GM12872 (cell line): Measurements from ENCODE around the gene FBXO46.
A peak's percentile ranks its signal among the peaks of the same experiment; 100 is the strongest.

Source experiments
- CTCF ChIP-seq: IDR thresholded peaks from 3 replicates; pipeline ENCODE4 v1.5.1; 2011; ENCODE audit warnings: low read depth, mild to moderate bottlenecking, low read length, moderate library complexity; ENCODE audit not compliant: insufficient read depth

FBXO46 gene

DNA sequence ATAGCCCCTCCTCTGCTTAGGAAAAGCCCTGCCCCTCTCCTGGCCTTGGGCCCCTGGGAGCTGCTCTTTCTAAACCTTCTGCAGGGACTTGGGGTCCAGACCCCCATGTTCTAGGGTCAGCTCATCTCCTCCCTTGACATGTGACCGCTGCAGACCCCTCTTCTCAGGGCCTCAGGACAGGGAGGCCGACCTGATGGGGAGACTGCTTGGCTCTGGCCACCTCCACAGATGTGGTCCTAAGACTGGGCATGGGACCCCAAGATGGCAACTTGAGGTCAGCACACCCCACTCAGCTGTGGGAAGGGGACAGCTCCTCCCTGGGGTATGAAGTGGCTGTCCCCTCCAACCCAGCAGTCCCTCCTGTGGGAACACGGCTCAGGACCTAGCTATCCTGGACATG, 42.2 kb upstream of the FBXO46 start:
- no peak for TF ChIP-seq CTCF

GRCh38 chr19:45772130-45772840, 41.6 kb upstream of the FBXO46 start:
- TF ChIP-seq CTCF = no peak

DNA sequence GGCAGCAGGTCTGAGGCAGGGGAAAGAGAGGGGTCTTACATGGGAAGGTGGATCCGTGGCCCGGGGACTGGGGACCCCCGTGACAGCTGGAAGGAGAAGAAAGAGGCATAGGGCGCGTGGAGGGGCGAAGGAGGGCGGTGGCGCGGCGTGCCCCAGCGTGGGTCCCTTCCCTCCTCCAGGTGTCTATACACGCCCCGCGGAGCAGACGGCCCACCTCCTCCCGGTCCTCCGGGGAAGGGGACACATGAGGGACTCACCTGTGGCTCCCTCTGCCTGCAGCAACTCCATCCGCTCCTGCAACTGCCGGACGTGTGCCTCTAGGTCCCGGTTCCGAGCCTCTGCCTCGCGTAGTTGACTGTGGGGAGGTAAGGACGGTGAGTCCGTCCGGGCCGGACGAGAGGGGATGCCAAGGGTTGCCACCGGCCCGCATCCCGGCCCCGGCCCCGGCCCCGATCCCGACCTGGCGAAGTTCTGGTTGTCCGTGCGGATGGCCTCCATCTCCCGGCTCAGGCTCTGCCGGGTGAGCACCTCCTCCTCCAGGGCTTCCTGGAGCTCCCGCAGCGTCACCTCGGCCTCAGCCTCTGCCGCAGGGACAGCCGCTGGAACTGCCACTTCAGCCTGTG, 40.7 kb upstream of the FBXO46 start:
- no peak for TF ChIP-seq CTCF

DNA sequence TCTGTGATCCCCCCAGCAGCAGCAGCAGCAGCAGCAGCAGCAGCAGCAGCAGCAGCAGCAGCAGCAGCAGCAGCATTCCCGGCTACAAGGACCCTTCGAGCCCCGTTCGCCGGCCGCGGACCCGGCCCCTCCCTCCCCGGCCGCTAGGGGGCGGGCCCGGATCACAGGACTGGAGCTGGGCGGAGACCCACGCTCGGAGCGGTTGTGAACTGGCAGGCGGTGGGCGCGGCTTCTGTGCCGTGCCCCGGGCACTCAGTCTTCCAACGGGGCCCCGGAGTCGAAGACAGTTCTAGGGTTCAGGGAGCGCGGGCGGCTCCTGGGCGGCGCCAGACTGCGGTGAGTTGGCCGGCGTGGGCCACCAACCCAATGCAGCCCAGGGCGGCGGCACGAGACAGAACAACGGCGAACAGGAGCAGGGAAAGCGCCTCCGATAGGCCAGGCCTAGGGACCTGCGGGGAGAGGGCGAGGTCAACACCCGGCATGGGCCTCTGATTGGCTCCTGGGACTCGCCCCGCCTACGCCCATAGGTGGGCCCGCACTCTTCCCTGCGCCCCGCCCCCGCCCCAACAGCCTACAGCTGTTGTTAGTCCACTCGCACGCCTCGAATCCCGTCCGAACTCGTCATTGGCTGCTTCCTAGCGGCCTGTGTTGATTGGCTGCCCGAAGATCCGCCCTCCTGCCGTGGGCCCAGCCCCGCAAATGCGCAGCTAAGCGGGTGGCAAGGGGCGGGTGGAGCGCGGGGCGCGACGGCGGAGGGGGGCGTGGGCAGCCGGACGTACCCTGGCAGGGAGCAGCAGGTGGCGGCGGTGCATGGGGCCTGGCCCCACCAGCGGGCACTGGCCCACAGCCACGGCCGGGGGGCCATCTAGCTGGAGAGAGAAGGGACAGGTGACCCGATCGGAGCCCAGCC, 39.8 kb upstream of the FBXO46 start:
- TF ChIP-seq CTCF = peak; percentile 73

GRCh38 chr19:45769821-45770191, 39.1 kb upstream of the FBXO46 start:
- TF ChIP-seq CTCF = no peak

GRCh38 chr19:45768984-45769782, 38.5 kb upstream of the FBXO46 start, which contains the start of gene SIX5:
SIX5 (minus strand) TSS chr19:45769252; CDS start chr19:45768844, 408 bp downstream.
- TF ChIP-seq CTCF = no peak
